Fibroblast of villous mesenchyme (primary cell): ENCODE data around the gene ATP2B2. TPM values are rescaled to one million over a fixed set of nuclear protein-coding genes. Genes with fewer than 3 reads are reported as not detected.

Experiments
- DNase-seq: peaks from one replicate; pipeline ENCODE4 v3.0.0-alpha.2; 2010; ENCODE audit warnings: low read depth
- H3K4me3 ChIP-seq: 2 replicates; pipeline ENCODE4 v1.5.1; 2011; ENCODE audit warnings: low read depth, mild to moderate bottlenecking, low read length
- total RNA-seq: library from RNA; depleted of rRNA; stranded (reverse); fragments of >200 nt; gene quantifications from 2 replicates; pipeline ENCODE4 v1.2.3, GENCODE V29; 2012
- TF ChIP-seq, protein P1 (sequence below): IDR thresholded peaks from 2 replicates; pipeline ENCODE4 v1.5.1; 2012; ENCODE audit warnings: low read depth, mild to moderate bottlenecking, low read length; ENCODE audit not compliant: insufficient read depth

ATP2B2 gene
- total RNA-seq, 1 donor = not detected

DNA sequence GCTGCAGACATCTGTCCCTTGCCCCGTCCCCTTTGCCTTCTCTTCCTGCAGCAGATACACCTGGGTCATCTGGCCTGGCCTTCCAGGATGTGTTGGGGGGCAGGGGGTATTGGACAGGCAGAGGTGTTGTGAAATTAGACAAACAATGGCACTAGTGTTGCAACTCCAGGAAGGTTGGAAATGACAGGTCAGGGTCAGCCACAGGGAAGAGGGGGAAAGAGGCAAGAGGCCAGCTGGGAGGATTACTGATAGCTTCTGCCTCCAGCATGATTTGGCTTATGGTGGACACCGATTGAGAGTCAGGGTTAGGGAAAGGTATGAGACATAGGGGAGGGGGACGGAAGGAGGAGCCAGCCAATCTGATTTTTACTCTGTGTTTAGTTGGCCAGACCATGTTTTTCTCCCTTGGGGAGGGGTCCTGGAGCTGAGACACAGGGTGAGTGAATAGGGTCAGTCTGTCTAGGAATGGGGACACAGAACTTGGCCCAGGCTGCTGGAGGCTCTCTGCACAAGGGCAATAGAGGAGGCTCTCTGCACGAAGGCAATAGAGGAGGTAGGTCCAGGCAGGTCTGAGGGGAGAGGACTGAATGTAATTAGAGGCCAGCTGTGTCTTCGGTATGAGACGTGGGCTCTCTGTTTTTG lies 3.4 kb upstream of the ATP2B2 start:
- no peak overlapping the region for H3K4me3 ChIP-seq
- TF ChIP-seq, protein P1, sequence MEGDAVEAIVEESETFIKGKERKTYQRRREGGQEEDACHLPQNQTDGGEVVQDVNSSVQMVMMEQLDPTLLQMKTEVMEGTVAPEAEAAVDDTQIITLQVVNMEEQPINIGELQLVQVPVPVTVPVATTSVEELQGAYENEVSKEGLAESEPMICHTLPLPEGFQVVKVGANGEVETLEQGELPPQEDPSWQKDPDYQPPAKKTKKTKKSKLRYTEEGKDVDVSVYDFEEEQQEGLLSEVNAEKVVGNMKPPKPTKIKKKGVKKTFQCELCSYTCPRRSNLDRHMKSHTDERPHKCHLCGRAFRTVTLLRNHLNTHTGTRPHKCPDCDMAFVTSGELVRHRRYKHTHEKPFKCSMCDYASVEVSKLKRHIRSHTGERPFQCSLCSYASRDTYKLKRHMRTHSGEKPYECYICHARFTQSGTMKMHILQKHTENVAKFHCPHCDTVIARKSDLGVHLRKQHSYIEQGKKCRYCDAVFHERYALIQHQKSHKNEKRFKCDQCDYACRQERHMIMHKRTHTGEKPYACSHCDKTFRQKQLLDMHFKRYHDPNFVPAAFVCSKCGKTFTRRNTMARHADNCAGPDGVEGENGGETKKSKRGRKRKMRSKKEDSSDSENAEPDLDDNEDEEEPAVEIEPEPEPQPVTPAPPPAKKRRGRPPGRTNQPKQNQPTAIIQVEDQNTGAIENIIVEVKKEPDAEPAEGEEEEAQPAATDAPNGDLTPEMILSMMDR = no peak
- DNase-seq = no peak

DNA sequence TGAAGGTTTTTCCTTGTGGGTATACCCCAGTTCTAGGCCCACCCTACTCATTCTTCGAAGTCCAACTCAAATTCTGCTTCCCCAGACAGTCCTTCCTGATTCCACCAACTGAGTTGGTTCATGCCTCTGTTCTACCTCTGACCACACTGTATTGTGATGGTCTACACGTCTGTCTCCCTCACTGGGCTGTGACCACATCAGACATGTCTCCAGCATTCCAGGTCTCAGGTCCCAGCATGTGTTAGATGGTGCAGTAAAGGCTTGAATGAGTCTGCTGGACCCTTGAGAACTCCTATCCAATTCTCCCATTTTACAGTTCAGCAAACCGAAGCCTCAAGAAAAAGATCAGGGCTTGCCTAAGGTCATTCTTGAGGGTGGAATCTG lies 2.8 kb upstream of the ATP2B2 start:
- H3K4me3 ChIP-seq = no peak overlapping the region
- no peak for DNase-seq
- TF ChIP-seq, protein P1 = no peak

DNA sequence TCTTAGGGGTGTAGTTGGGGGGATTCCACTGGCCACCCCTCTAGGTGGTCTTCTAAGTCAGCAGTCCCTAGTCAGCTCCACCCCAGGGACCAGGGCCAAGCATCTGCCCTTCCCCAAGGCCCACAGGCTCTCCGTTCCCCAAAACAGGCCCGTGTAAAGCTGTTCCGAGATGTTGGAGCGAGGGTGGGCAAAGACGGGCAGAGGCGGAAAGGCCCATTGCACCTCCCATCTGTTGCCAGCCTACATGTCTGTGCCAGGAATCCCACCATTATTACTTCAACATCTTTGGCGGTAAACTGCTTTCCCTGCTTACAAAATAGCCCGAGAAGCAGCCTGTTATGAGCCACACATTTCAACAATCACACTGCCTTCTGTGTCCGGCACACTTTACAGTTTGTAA lies 1.9 kb upstream of the ATP2B2 start:
- TF ChIP-seq, protein P1 = no peak
- DNase-seq = no peak
- no peak overlapping the region for H3K4me3 ChIP-seq

DNA sequence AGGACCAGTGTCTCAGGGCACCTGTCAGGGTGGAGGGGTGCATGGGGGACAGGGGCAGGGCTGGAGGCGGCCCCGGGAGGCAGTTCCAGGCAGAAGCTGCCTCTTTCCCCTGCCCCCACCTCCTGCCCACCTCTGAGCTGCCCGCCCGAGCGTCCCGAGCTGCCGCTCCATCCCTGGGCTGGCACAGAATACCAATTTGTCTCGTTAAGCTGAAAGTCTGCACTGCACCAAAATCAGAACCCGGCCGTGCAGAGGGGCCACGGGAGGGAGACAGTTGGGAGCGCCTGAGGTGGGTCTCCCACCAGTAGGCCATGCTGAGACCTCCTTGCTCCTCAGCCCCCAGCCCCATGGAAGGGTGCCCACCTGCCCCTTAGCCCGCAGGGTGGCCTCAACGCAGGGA lies 1.3 kb upstream of the ATP2B2 start:
- no peak for DNase-seq
- H3K4me3 ChIP-seq = no peak overlapping the region
- TF ChIP-seq, protein P1 = no peak

DNA sequence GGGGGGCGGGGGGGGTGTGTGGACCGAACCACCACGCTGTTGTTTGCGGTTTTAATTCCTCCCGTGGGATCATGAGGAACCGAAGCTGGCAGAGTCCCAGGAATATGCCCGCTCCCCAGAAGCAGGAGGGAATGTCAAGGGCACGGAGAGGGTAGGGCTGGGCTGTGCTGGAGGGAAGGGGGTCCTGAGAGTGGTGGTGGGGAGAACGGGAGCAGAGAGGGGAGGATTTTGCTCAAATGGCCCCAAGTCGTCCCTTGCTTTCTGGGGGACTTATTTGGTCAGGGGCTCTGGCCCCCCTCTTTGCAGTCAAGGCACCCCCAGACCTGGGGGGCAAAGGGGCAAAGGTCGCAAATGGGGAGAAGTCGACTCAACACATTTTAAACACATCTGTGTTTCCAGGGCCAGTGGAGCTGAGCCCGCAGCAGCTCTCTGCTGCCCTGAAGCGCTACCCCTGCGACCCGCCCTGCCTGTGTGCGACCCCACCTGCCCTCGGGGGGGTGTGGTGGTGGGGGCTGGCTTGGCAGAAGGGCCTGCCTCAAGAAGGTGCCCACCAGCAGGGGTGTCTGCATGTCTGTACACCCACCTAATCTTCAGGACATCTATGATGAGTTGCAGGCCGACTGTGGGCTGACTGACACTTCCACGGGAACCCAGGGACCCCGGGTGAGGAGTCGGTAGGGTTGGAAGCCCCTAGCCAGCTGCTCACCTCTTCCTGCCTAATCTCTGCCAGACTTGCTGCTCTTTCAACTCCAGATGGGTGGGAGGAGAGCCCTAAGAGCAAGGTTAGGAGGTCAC lies 602 bp upstream of the ATP2B2 start:
- no peak overlapping the region for H3K4me3 ChIP-seq
- TF ChIP-seq, protein P1 = no peak
- no peak for DNase-seq

DNA sequence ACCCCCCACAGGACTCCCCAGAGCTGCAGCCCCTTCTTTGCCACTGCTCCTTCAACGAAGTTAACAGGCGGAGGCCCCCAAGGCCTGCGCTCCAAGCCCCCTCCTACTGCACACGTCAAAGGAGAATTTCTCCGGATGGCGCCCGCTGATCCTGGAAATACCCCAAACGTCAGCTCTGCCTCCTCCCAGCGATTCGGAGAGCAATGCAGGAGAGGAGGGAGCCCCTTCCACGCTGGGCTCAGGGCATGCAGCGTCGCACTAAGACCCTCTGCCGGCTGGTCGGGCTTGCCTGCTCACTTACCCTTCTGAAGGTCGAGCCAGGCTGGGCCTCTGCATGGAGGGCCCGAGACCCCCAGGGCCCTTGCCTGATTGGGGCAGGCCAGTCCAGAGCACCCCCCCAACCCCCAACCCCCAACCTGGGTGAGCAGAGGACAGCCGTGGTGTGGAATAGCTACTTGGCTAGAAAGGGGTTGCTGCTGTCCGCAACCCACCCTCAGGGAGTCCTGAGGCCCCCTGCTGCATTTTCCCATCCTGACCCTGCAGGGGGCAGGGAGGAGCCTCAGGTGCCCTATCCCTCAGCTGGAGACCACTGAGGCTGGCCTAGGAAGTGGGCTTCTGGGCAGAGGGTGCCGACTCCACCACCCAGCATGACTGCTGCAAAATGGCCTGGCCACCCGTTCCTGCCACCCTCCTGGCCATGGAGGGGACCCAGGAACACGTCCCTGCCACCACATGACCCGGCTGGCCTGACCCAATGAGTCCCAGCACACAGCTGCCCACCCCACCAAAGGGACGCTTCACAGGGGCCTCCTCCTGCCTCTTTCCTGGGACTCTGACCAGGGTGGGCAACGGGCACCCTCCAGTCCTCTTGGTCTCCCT lies 976 bp downstream of the ATP2B2 start:
- TF ChIP-seq, protein P1 = no peak
- DNase-seq = no peak
- no peak overlapping the region for H3K4me3 ChIP-seq
